Stimulated activated naive CD8-positive, alpha-beta T cell treated with anti-CD3 and anti-CD28 coated beads, Interleukin-15, amount 100 ng/mL, for 72 hours (primary cell): ENCODE measurements around the gene SPDYE5.
"Not testable (repeated sequence)": the region's sequence is repeated elsewhere in the genome, so short reads cannot be mapped to it uniquely, and the experiment has no call there.

Experiments used
- ATAC-seq: fragments of 150-1000 bp; cut with Tn5 transposase; 2 replicates; pipeline ENCODE4 v1.10.0; 2021; ENCODE audit warnings: mild to moderate bottlenecking, moderate library complexity
- DNase-seq, 2 donors: peaks; one replicate each; pipeline ENCODE4 v3.0.0; 2021 to 2022
- H3K27ac Mint-ChIP-seq, 2 donors: one replicate each; pipeline ENCODE4 v1.8.0; 2022; ENCODE audit warnings: mild to moderate bottlenecking in 2 of 2, mixed read lengths in 2 of 2, moderate library complexity in 2 of 2
- H3K27me3 Mint-ChIP-seq: one replicate; pipeline ENCODE4 v1.8.0; 2022; ENCODE audit warnings: mixed read lengths
- H3K4me1 Mint-ChIP-seq: one replicate; pipeline ENCODE4 v1.8.0; 2022; ENCODE audit warnings: mild to moderate bottlenecking, mixed read lengths
- H3K4me3 Mint-ChIP-seq, 2 donors: one replicate each; pipeline ENCODE4 v1.8.0; 2022; ENCODE audit warnings: mild to moderate bottlenecking in 2 of 2, mixed read lengths in 2 of 2, moderate library complexity in 1 of 2
- H3K9me3 Mint-ChIP-seq, 2 donors: one replicate each; pipeline ENCODE4 v1.8.0; 2022; ENCODE audit warnings: mixed read lengths in 2 of 2

SPDYE5 gene

GRCh38 chr7:75492020-75492419 is at the start of gene SPDYE5:
TSS of gene SPDYE5 (plus strand) at chr7:75492320. CDS start at chr7:75494048, 1,728 bp downstream.
- DNase-seq, H3K4me1 Mint-ChIP-seq, H3K4me3 Mint-ChIP-seq, H3K27me3 Mint-ChIP-seq, H3K27ac Mint-ChIP-seq, H3K9me3 Mint-ChIP-seq, ATAC-seq: not testable (repeated sequence)

- not testable (repeated sequence) for H3K27me3 Mint-ChIP-seq, H3K9me3 Mint-ChIP-seq
- peak; percentile 96 for ATAC-seq
- peak overlapping the region; percentile 84 to 86 for H3K4me3 Mint-ChIP-seq
- peak; percentile 25 to 53 for DNase-seq
- peak overlapping the region; percentile 96 for H3K27ac Mint-ChIP-seq
- H3K4me1 Mint-ChIP-seq: peaks cover 17% of the 10 kb centered on the region
Measured at GRCh38 chr7:75442465-75443111, 49.5 kb upstream of the SPDYE5 start.

GRCh38 chr7:75449946-75450345 is 42.2 kb upstream of the SPDYE5 start:
- DNase-seq, H3K9me3 Mint-ChIP-seq, H3K27me3 Mint-ChIP-seq, H3K4me1 Mint-ChIP-seq, ATAC-seq, H3K4me3 Mint-ChIP-seq, H3K27ac Mint-ChIP-seq: not testable (repeated sequence)

- H3K4me3 Mint-ChIP-seq, H3K27ac Mint-ChIP-seq, H3K27me3 Mint-ChIP-seq, H3K9me3 Mint-ChIP-seq, H3K4me1 Mint-ChIP-seq: not testable (repeated sequence)
- ATAC-seq (peak; percentile 94), DNase-seq (peak in 1 of 2 donors; percentile 8)
Measured at GRCh38 chr7:75452494-75452955, 39.6 kb upstream of the SPDYE5 start.

- not testable (repeated sequence) for H3K27me3 Mint-ChIP-seq, H3K4me1 Mint-ChIP-seq, H3K9me3 Mint-ChIP-seq, ATAC-seq, H3K27ac Mint-ChIP-seq, H3K4me3 Mint-ChIP-seq, DNase-seq
Measured at GRCh38 chr7:75456403-75456802, 35.7 kb upstream of the SPDYE5 start.

GRCh38 chr7:75458034-75458433 is 34.1 kb upstream of the SPDYE5 start:
- not testable (repeated sequence) for DNase-seq, H3K4me1 Mint-ChIP-seq, H3K4me3 Mint-ChIP-seq, H3K27ac Mint-ChIP-seq, H3K9me3 Mint-ChIP-seq, H3K27me3 Mint-ChIP-seq, ATAC-seq

- ATAC-seq, H3K4me1 Mint-ChIP-seq, H3K4me3 Mint-ChIP-seq, H3K27ac Mint-ChIP-seq, H3K27me3 Mint-ChIP-seq, H3K9me3 Mint-ChIP-seq, DNase-seq: not testable (repeated sequence)
Measured at GRCh38 chr7:75460541-75460940, 31.6 kb upstream of the SPDYE5 start.

GRCh38 chr7:75470166-75470565 is 22.0 kb upstream of the SPDYE5 start:
- H3K4me1 Mint-ChIP-seq, H3K27ac Mint-ChIP-seq, ATAC-seq, H3K27me3 Mint-ChIP-seq, DNase-seq, H3K9me3 Mint-ChIP-seq, H3K4me3 Mint-ChIP-seq: not testable (repeated sequence)

GRCh38 chr7:75477457-75477856 is 14.7 kb upstream of the SPDYE5 start:
- not testable (repeated sequence) for H3K27ac Mint-ChIP-seq, DNase-seq, H3K4me3 Mint-ChIP-seq, H3K27me3 Mint-ChIP-seq, H3K9me3 Mint-ChIP-seq, H3K4me1 Mint-ChIP-seq, ATAC-seq

GRCh38 chr7:75480313-75480712 is 11.8 kb upstream of the SPDYE5 start:
- peaks cover 17% of the 10 kb centered on the region for H3K4me1 Mint-ChIP-seq
- not testable (repeated sequence) for ATAC-seq, H3K27me3 Mint-ChIP-seq, H3K9me3 Mint-ChIP-seq, DNase-seq, H3K4me3 Mint-ChIP-seq, H3K27ac Mint-ChIP-seq

- peak; percentile 42 for ATAC-seq
- not testable (repeated sequence) for H3K9me3 Mint-ChIP-seq, DNase-seq, H3K27me3 Mint-ChIP-seq
- H3K4me3 Mint-ChIP-seq: peak overlapping the region; percentile 96 to 97
- peak overlapping the region; percentile 91 to 94 for H3K27ac Mint-ChIP-seq
- peaks cover 17% of the 10 kb centered on the region for H3K4me1 Mint-ChIP-seq
Measured at GRCh38 chr7:75485355-75485978, 6.7 kb upstream of the SPDYE5 start.

GRCh38 chr7:75485979-75486643 is 6.0 kb upstream of the SPDYE5 start, which contains the start of gene POM121C:
TSS of gene POM121C (minus strand) at chr7:75486299. CDS start at chr7:75441496, 44,803 bp downstream.
- peak within 1 kb of the TSS; percentile 96 to 97 for H3K4me3 Mint-ChIP-seq
- peaks cover 17% of the 10 kb centered on the region for H3K4me1 Mint-ChIP-seq
- peak; percentile 100 for ATAC-seq
- H3K27me3 Mint-ChIP-seq, H3K9me3 Mint-ChIP-seq: not testable (repeated sequence)
- peak within 1 kb of the TSS; percentile 91 to 94 for H3K27ac Mint-ChIP-seq
- DNase-seq: peak; percentile 78 to 88

- not testable (repeated sequence) for H3K27ac Mint-ChIP-seq, H3K9me3 Mint-ChIP-seq, DNase-seq, H3K4me3 Mint-ChIP-seq, H3K4me1 Mint-ChIP-seq, ATAC-seq, H3K27me3 Mint-ChIP-seq
Measured at GRCh38 chr7:75509033-75509432, 16.9 kb downstream of the SPDYE5 start.

- H3K27ac Mint-ChIP-seq, H3K27me3 Mint-ChIP-seq, DNase-seq, ATAC-seq, H3K4me3 Mint-ChIP-seq: not testable (repeated sequence)
- Mint-ChIP-seq H3K9me3 (peaks cover 8 to 11% of the 10 kb centered on the region in 2 donors), H3K4me1 (peaks cover 23% of the 10 kb centered on the region)
Measured at GRCh38 chr7:75518842-75519241, 26.7 kb downstream of the SPDYE5 start.

- not testable (repeated sequence) for H3K4me3 Mint-ChIP-seq, H3K27me3 Mint-ChIP-seq, H3K27ac Mint-ChIP-seq, DNase-seq, ATAC-seq
- Mint-ChIP-seq H3K4me1 (peaks cover 44% of the 10 kb centered on the region), H3K9me3 (peaks cover 8 to 11% of the 10 kb centered on the region in 2 donors)
Measured at GRCh38 chr7:75521727-75522126, 29.6 kb downstream of the SPDYE5 start.

- Mint-ChIP-seq H3K4me1 (peaks cover 47% of the 10 kb centered on the region), H3K4me3 (peak overlapping the region; percentile 97), H3K27ac (peak overlapping the region; percentile 97)
- H3K27me3 Mint-ChIP-seq, H3K9me3 Mint-ChIP-seq, ATAC-seq: not testable (repeated sequence)
- DNase-seq: peak in 1 of 2 donors; percentile 15
Measured at GRCh38 chr7:75527224-75527722, 35.2 kb downstream of the SPDYE5 start.
